WI38 (cell line): ENCODE measurements around the gene CST9L.

Source experiments
- H3K4me3 ChIP-seq: 2 replicates; pipeline ENCODE4 v1.5.1; 2011; ENCODE audit warnings: low read depth, mild to moderate bottlenecking, control low read depth, low read length
- TF ChIP-seq, protein P1 (sequence below): IDR thresholded peaks from 2 replicates; pipeline ENCODE4 v1.5.1; 2012; ENCODE audit warnings: low read depth, mild to moderate bottlenecking, control low read depth, low read length

The CST9L gene, protein sequence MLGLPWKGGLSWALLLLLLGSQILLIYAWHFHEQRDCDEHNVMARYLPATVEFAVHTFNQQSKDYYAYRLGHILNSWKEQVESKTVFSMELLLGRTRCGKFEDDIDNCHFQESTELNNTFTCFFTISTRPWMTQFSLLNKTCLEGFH

DNA sequence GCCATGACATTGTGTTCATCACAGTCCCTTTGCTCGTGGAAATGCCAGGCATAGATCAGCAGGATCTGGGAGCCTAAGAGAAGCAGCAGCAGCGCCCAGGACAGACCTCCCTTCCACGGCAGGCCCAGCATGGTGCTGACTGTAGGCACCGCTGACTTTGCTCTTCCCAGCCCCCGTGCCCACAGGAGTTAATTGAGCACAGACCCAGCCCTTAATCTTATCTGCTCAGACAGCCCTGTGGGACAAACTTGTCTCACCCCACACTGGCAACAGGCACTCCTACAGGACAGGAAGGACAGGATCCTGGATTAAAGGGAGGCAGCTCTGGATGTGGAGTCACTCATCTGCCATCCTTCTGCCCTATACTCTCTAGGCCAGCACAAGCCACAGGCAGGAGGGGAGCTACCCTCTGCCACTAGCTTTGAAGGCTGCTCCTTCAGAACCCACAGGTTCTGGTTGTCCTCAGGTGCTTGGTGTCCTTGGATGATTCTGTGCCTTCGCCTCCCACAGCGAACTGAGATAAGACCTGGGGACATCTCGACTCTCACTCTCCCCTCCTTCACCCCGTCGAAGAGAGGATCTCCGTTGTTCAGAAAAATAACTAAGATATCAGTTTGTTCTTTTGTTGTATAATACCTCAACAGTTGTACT, at the start of gene CST9L:
Gene CST9L, minus strand, starts transcription at position 165 of the 651 bp plus-strand sequence. Its CDS starts 34 bp downstream, at position 131.
- TF ChIP-seq, protein P1, sequence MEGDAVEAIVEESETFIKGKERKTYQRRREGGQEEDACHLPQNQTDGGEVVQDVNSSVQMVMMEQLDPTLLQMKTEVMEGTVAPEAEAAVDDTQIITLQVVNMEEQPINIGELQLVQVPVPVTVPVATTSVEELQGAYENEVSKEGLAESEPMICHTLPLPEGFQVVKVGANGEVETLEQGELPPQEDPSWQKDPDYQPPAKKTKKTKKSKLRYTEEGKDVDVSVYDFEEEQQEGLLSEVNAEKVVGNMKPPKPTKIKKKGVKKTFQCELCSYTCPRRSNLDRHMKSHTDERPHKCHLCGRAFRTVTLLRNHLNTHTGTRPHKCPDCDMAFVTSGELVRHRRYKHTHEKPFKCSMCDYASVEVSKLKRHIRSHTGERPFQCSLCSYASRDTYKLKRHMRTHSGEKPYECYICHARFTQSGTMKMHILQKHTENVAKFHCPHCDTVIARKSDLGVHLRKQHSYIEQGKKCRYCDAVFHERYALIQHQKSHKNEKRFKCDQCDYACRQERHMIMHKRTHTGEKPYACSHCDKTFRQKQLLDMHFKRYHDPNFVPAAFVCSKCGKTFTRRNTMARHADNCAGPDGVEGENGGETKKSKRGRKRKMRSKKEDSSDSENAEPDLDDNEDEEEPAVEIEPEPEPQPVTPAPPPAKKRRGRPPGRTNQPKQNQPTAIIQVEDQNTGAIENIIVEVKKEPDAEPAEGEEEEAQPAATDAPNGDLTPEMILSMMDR: no peak
- no peak within 1 kb of the TSS for H3K4me3 ChIP-seq

- TF ChIP-seq, protein P1: no peak
- no peak overlapping the region for H3K4me3 ChIP-seq
These were observed 45.9 kb upstream of the CST9L start for GRCh38 chr20:23614163-23614562.

DNA sequence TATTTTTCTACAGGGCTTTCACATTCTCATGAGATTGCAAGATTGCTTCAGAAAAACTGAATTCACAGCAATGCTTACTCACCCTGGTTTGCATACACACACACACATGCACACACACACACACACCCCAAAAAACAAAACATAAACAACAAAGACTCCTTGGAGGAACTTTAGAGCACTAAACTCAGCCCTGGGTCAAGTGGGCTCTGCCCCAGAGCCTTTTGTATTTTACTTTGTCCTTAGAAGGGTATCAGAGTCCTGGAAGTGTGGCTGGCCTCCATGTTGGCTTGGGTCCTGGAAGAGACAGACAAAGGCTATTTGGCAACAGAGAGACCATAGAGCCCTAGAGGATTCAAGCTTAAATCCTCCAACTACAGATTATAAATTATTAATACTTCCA, 45.4 kb upstream of the CST9L start:
- H3K4me3 ChIP-seq: no peak overlapping the region
- TF ChIP-seq, protein P1: no peak

DNA sequence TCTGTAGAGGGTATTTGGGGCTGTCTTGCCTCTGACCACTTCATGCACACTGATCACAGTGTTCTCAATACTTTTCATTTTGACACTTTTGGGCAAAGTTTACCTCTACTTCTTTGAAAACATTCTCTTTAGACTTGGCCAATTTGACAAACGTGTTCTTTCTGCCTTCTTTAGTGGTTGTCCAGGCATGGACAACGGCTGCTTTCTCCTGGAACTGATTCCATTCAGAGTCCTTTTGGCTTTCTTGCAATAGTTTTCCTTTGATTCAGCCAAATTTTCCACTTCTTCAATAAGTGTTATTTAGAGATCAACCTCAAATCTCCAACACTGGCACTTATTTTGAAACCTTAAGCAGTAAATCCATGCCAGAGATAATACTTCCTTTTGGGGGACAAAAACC, 44.1 kb upstream of the CST9L start:
- H3K4me3 ChIP-seq: no peak overlapping the region
- TF ChIP-seq, protein P1: no peak

DNA sequence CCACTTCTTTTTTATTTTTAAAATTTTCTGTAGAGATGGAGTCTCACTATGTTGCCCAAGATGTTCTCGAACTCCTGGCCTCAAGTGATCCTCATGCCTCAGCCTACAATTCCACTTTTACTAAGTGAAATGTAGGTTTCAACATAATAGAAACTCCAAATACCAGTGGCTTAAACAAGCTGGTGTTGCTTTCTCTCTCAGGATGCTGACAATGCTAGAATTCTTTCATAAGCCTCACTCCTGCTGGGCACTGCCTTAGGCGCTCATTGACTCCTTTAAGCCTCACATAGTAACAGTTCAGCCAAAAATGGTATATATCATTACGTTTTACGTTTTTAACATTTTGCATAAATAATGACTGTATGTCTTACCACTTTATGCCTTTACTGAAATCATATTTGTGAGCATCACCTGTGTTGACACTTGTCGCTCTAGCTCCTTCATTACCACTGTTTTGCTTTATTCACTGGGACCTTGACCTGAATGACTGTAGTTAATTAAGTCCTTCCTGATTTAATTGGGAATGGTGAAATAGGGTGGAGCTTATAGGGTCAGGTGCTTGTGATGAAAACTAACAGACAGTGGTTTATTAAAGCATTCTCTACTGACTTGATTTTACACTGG, 41.3 kb upstream of the CST9L start:
- H3K4me3 ChIP-seq: no peak overlapping the region
- TF ChIP-seq, protein P1: no peak

GRCh38 chr20:23608251-23608846, 40.1 kb upstream of the CST9L start:
- TF ChIP-seq, protein P1: no peak
- H3K4me3 ChIP-seq: no peak overlapping the region
